IMR-90 (cell line): ENCODE measurements around the gene CCDC167.
"Not testable (repeated sequence)": the region's sequence is repeated elsewhere in the genome, so short reads cannot be mapped to it uniquely, and the experiment has no call there.

Source experiments
- CTCF ChIP-seq: conservative IDR thresholded peaks from 2 replicates; pipeline ENCODE4 v1.5.1; 2012; ENCODE audit warnings: mild to moderate bottlenecking, low read depth, low read length, improper control_type of control experiment
- MAZ ChIP-seq: IDR thresholded peaks from 2 replicates; pipeline ENCODE4 v1.6.1; 2012; ENCODE audit warnings: low read depth, mild to moderate bottlenecking, low read length, improper control_type of control experiment, moderate library complexity, borderline replicate concordance
- MXI1 ChIP-seq: IDR thresholded peaks from 2 replicates; pipeline ENCODE4 v1.6.1; 2012; ENCODE audit warnings: low read depth, mild to moderate bottlenecking, low read length, moderate library complexity, borderline replicate concordance
- POLR2A ChIP-seq: IDR thresholded peaks from 2 replicates; pipeline ENCODE4 v1.6.1; 2012; ENCODE audit warnings: mild to moderate bottlenecking, low read depth, low read length
- RAD21 ChIP-seq: IDR thresholded peaks from 2 replicates; pipeline ENCODE4 v1.6.1; 2012; ENCODE audit warnings: low read length, improper control_type of control experiment

- TF ChIP-seq CTCF, POLR2A, MAZ, RAD21, MXI1: not testable (repeated sequence)
These were observed 1.2 kb upstream of the CCDC167 start for GRCh38 chr6:37500904-37501303.
